Skin of body (tissue), 2 donors: ENCODE data around the gene TYSND1. TPM values are rescaled to one million over a fixed set of nuclear protein-coding genes. Genes with fewer than 3 reads are reported as not detected.
"Not testable (repeated sequence)": the region's sequence is repeated elsewhere in the genome, so short reads cannot be mapped to it uniquely, and the experiment has no call there.

Source experiments
- DNase-seq: peaks from one replicate; lab custom pipeline; 2025; lab: John Stamatoyannopoulos, UW
- total RNA-seq: library from RNA; depleted of rRNA; stranded (reverse); fragments of >200 nt; gene quantifications from one replicate; pipeline ENCODE4 v1.2.3, GENCODE V29; 2014

The TYSND1 gene
- total RNA-seq, 1 donor from 2014 or later, result 10.2 TPM

DNA sequence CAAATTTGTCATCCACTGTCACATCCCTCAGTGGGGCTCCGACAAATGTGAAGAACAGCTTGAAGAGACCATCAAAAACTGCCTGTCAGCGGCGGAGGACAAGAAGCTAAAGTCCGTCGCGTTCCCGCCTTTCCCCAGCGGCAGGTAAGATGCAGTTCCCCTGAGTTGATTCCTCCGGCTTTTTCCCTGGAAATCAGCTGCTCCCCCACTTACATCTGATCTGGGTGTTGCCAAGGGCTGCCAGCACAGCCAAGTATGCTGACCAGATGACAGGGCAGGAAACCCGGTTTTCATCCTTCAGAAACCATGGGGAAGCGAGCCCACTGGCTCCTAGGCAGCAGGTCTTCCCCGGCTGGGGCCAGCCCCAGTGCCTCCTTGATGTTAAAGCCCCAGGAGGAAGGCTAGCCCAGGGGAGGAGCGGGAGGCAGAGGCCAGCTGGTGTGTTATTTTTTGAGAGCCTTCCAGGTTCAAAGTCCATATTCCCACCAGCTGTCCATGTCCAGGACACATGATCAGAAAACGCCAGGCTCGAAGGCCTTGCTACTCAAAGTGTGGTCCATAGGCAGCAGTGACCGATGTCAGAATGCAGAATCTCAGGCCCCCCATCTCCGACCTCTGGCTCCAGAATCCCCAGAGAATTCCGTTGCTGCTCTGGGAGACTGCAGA is 37.3 kb downstream of the TYSND1 start:
- no peak for DNase-seq

DNA sequence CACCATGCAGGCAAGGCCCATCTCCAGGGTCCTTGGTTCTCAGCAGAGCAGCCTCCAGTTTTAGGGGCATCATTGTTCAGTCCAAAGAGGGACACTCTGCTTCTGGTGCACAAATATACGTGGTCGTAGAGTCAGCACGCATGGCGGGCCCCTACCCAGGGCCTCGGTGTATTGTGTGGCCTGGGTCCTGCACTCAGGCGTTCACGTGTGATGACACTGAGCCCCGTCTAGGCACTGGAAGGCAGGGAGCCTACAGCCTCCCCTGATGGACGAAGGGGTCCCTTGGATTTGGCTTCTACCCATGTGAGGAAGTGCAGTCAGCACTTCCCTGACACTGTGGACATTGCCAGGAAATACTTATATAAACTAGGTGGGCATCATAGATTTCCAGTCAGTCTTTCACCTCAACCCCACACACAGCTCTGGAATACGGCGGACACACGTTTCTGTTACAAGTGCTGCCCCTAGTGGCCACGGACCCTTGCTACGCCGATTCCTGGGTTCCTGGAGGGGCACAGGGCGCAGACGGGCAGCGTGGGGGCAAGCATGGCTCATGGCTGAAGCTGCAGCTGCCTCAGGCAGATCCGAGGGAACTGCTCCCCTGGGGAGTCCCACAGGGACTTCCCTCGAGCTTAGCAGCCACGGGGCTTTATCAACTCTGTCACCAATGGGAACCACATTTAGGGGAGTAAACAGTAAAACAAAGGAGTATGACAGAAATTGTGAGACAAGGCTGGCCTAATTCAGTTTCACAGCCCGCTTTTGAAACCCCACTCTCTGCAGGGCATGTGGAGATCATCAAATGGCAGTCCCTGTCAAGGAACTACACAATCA is 39.3 kb downstream of the TYSND1 start:
- DNase-seq, result no peak

DNA sequence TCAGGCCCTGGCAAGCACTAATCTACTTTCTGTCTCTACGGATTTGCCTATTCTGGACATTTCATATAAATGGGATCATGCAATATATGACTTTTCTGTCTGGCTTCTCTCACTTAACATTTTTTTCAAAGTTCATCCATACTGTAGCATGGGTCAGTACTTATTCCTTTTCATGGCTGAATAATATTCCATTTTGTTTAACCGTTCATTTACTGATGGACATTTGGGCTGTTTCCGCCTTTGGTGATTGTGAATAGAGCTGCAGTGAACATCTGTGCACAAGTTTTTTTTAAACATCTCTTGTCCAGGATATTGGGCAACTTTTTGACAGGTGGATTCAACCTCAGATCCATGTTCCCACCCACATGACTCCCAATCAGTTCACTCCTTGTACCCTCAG is 44.8 kb downstream of the TYSND1 start:
- no peak for DNase-seq

DNA sequence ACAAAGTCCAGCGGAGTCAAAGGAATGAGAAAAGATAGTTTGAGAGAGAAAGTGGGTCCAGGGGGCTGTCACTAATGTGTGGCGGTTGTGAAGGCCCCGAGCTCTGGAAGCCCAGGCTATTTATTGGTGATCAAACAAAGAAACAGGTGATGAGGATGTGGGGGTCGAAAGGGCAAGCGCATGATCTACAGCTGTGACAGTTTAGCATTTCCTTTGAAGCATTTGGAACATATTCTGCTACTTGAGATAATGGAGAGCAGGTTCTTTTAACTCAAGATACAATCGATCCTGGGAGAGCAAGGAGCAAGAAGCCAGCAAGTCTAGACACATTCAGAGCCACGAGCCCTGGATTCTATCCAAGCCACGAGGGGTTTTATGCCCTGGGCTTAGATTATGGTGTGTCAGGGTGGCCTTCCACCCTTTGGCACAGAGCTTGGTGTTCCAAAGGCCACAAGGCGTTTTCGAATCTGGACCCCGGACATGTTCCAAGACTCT is 45.4 kb downstream of the TYSND1 start:
- DNase-seq, result not testable (repeated sequence)

DNA sequence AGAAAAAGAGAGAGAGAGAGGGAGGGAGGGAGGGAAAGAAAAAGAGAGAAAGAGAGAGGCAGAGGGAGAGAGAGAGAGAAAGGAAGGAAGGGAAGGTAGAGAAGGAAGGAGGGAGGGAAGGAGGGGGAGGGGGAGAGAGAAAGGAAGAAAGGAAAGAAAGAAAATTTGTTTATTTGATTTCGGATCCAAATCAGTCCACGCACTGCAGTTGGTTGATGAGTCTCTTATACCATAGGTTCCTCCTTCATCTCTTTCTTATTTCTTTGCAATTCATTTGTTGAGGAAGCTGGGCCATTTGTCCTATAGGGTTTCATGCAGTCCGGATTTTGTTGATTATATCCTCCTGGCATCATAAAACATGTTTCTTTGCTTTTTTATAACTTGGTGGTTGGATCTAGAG is 48.2 kb downstream of the TYSND1 start:
- no peak for DNase-seq

DNA sequence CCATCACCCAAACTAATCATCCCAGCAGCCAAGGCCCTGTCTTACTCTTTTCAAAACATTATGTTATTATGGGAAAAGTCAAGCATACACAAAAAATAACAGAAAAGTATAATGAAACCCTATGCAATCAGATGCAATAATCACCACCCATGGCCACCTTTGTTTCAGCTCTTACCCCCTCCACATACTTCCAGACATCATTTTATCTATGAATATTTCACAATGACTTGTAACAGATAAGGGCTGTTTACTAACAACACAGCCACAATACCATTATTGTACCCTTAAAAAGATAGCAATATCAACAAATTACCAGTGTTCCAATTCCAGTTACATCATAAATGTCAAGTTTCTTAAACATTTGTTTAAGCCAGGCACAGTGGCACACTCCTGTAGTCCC is 49.0 kb downstream of the TYSND1 start:
- no peak for DNase-seq

DNA sequence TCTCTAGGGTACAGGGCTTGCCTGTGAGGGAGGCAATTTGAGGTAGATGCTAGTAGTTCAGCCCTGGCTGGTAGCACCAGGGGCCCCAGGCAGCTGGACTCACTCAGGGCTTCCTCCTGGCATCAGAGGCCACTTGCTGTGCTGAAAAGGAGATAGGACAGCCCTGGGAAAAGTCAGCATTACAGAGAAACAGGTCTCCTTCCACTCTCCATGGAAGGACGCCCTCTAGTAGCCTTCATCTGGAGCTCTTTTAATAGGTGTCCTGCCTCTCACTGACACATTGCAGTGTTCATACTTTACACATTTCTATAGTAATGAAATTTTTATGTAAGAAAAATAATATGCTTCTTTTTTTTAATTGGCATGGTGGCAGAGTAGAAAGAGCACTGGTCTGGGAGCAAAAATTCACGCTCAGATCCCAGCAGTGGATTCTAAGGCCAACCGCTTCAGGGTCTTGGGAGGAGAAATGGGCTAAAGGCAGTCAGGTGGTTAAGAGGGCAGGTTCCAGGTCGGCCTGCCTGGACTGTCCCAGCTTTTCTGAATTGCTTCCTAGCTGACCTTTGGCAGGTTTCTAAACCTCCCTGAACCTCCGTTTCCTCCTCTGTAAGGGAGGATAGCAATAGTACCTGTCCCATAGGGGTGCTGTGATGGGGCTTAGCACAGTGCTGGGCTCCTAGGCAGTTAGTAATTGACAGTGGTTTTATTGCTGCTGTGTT is 49.6 kb downstream of the TYSND1 start:
- no peak for DNase-seq

DNA sequence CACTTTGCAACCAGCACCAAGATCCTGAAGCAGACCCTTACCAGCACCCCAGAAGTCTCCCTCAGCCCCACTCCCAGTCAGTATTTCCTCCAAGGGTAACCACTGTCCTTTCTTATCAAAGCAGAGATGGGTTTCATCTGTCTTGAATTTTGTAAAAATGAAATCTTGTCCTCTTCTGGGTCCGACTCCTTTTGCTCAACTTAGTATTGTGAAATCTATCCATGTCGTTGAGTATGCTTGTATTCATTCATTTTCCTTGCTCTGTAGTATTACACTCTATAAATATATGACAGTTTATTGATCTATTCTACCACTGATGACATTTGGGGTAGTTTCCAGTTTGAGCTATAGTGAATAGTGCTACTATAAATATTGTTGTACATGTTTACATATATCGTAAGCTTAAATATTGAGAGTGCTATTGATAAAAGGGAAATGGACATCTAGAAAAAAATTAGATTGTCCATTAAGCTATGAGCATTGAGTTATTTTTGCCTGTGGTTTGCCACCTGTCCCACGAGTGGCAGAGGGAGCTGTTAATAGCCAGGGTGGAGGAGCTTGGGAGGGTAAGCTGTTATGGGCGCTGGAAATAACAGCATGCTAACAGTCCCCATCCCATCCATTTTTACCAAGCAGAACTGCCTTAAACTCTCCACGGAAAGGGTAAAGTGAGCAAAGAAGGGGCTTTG is 50.3 kb downstream of the TYSND1 start:
- no peak for DNase-seq

DNA sequence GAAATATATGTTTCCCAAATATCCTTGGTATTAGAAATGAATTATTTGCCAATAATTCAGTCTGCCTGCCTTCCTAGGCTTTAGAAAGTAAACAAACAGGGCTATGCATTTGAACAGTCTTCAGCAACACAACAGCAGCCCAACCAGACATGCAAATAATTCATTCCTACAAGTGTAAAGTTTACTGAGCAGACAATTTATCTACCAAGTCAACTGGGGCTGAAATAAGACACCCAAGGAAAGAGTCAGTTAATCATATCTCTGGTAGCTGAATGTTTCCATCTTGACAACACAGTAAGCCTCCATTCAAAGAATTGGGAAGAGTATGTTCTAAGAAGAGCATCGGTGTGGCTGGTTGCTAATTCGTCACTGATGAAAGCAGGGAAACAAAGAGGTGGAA is 52.2 kb downstream of the TYSND1 start:
- no peak for DNase-seq

DNA sequence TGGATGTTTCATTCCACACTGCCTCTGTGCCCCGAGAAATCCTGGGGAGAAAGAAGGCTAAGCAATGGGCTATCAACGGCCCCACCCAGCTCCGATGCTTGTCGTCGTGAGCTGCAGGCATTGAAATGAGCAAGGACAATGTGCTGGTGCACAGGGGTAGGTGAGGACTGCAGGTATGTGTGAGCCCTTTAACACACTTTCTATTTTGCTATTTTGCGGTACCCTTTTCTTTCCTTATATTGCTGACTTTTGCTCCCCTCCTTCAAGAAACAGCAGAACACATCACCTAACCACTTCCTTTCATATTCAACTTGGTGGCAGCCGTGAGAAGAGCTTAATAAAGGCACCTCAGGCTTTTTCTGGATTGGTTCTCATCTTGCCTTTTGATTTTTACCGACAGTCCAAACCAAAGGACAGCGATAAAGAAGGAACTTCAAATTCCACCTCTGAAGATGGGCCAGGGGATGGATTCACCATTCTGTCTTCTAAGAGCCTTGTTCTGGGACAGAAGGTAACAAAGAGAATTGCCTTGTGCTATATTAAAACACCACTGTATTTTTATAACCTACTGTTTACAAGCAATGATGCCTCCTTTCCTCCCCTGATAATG is 53.1 kb downstream of the TYSND1 start:
- DNase-seq, result no peak

DNA sequence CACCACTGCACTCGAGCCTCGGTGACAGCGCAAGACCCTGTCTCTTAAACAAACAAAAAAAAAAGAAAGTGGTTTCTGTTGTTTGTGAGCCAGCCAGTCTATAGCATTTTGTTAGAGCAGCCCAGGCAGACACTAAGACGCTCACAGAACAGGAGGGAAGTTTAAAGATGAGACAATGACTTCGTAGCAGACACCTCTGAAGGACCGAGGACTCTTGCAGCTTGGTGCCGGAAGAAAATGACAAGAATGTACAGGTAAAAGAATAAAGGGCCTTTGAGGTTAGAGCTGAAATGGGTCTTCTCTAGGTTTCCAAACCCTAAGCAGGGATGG is 54.1 kb downstream of the TYSND1 start:
- no peak for DNase-seq

DNA sequence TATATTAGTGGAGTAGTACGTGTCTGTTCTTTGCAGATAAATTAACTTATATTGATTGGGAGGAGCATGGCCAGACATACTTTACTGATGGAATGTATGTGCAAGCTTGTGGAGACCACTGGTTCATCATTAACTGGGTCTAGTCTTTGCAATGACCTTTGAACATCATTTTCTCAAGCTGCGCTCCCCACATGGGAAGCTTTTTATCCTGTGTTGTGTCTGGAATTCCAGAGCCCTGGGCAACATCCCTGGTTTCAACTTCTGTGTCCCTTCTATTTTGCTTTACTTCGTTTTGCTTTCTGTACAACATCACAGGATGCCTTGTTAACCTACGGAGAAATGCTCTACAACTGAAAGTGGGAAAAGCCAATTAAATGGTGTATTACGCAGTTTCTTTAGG is 55.5 kb downstream of the TYSND1 start:
- DNase-seq, result no peak

DNA sequence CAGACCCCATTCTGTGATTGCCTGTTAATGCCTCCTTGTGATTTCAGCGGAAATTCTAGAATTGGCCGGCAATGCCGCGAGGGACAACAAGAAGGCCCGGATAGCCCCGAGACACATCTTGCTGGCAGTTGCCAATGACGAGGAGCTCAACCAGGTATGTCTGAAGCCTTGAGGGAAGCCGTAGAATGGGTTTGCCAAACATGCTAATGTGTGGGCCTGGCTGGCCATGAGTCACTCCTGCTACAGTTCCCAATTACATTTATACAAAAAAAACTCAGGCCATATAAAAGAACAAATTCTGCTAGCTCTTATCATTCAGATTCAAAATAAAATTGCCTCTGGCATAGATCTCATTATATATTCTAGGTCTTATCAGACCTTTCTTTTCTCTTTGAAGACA is 56.5 kb downstream of the TYSND1 start:
- DNase-seq, result no peak

DNA sequence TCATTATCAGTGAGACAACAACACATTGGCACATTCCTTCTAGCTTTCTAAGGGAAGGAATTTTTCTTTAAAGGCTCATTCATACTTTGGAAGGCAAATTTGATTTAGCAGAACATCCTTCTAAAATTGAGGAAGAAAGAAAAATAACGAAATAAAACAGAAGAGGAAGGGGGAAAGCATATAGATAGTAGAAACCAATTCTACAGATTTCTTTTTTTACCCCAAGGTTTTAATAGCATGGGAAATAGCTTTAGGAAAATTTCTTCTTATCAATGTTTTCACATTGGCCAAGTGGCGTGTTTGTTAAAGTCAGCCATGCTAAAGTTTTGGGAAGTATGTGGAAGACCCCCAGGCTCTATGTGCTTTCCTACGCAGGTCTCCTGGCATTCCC is 58.2 kb downstream of the TYSND1 start:
- DNase-seq, result no peak

Other genes starting within 250 kb of the TYSND1 start
- gene MACROH2A2, start 93.9 kb downstream of the TYSND1 start, total RNA-seq, result 10.2 TPM
- gene AIFM2, start 13.9 kb downstream of the TYSND1 start, total RNA-seq, result 8.5 TPM
- gene SAR1A, start 23.8 kb upstream of the TYSND1 start, total RNA-seq, result 163 TPM
- gene PPA1, start 86.7 kb upstream of the TYSND1 start, total RNA-seq, result 88.6 TPM
- 0.59 TPM for gene NPFFR1, start 137.3 kb upstream of the TYSND1 start, total RNA-seq
- gene LRRC20, start 235.9 kb upstream of the TYSND1 start, total RNA-seq, result 4.3 TPM